ENCODE results near the gene BRD4. TPM values are rescaled to one million over a fixed set of nuclear protein-coding genes. Genes with fewer than 3 reads are reported as not detected.

The BRD4 gene
- total RNA-seq, 2 donors from 2014 or later: 120 to 123 TPM

- ATAC-seq: peak; percentile 14
- Mint-ChIP-seq H3K4me1 (peaks cover 81% of the 10 kb centered on the region), H3K4me3 (peak overlapping the region; percentile 80), H3K27me3 (no peaks in the 10 kb centered on the region), H3K36me3 (ENCODE audit: low read depth) (no peaks in the 10 kb centered on the region), H3K27ac (peak overlapping the region; percentile 72)
- H3K9me3 ChIP-seq (ENCODE audit: control insufficient read depth, low read length, poor library complexity, severe bottlenecking): no peaks in the 10 kb centered on the region
- DNase-seq: no peak
Measured at GRCh38 chr19:15287496-15287895, 44.8 kb downstream of the BRD4 start.

- no peaks in the 10 kb centered on the region for H3K36me3 Mint-ChIP-seq (ENCODE audit: low read depth)
- H3K4me1 Mint-ChIP-seq: peaks cover 80% of the 10 kb centered on the region
- H3K9me3 ChIP-seq (ENCODE audit: control insufficient read depth, low read length, poor library complexity, severe bottlenecking): no peaks in the 10 kb centered on the region
- H3K27me3 Mint-ChIP-seq: no peaks in the 10 kb centered on the region
- DNase-seq (no peak), ATAC-seq (peak; percentile 21)
- peak overlapping the region; percentile 94 for H3K27ac Mint-ChIP-seq
- H3K4me3 Mint-ChIP-seq: no peak overlapping the region
Measured at GRCh38 chr19:15286688-15287365, 45.5 kb downstream of the BRD4 start.

GRCh38 chr19:15285896-15286591 lies 46.3 kb downstream of the BRD4 start:
- no peaks in the 10 kb centered on the region for H3K27me3 Mint-ChIP-seq
- peak overlapping the region; percentile 67 for H3K4me3 Mint-ChIP-seq
- H3K4me1 Mint-ChIP-seq: peaks cover 77% of the 10 kb centered on the region
- peak; percentile 24 for ATAC-seq
- H3K9me3 ChIP-seq (ENCODE audit: control insufficient read depth, low read length, poor library complexity, severe bottlenecking): no peaks in the 10 kb centered on the region
- DNase-seq: no peak
- H3K27ac Mint-ChIP-seq: peak overlapping the region; percentile 94
- no peaks in the 10 kb centered on the region for H3K36me3 Mint-ChIP-seq (ENCODE audit: low read depth)

DNA sequence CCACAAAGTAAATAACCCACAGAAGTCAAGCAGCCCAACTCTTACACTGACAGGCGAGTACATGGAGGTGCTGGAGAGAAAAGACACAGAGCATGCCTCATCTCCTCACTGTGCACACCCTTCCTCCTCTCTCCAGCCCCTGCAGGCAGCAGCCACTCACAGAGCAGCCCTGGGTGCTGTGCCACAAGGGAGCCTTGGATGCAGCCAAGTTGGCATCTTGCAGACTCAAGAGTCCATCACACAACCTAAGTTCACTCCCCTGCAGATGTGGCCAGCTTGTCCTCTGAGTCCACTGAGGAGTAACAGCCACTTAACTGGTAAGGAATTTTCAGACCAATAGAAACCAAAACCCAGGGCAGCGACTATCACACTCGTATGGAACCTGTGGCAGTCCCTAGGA lies 47.4 kb downstream of the BRD4 start:
- DNase-seq: no peak
- Mint-ChIP-seq H3K36me3 (ENCODE audit: low read depth) (no peaks in the 10 kb centered on the region), H3K27me3 (no peaks in the 10 kb centered on the region), H3K27ac (peak overlapping the region; percentile 94), H3K4me1 (peaks cover 76% of the 10 kb centered on the region), H3K4me3 (peak overlapping the region; percentile 80)
- H3K9me3 ChIP-seq (ENCODE audit: control insufficient read depth, low read length, poor library complexity, severe bottlenecking): no peaks in the 10 kb centered on the region
- ATAC-seq: peak; percentile 15

- DNase-seq: no peak
- Mint-ChIP-seq H3K36me3 (ENCODE audit: low read depth) (no peaks in the 10 kb centered on the region), H3K27ac (peak overlapping the region; percentile 94), H3K27me3 (no peaks in the 10 kb centered on the region), H3K4me1 (peaks cover 76% of the 10 kb centered on the region), H3K4me3 (peak overlapping the region; percentile 67)
- H3K9me3 ChIP-seq (ENCODE audit: control insufficient read depth, low read length, poor library complexity, severe bottlenecking): no peaks in the 10 kb centered on the region
- no peak for ATAC-seq
Measured at GRCh38 chr19:15284091-15284490, 48.2 kb downstream of the BRD4 start.

DNA sequence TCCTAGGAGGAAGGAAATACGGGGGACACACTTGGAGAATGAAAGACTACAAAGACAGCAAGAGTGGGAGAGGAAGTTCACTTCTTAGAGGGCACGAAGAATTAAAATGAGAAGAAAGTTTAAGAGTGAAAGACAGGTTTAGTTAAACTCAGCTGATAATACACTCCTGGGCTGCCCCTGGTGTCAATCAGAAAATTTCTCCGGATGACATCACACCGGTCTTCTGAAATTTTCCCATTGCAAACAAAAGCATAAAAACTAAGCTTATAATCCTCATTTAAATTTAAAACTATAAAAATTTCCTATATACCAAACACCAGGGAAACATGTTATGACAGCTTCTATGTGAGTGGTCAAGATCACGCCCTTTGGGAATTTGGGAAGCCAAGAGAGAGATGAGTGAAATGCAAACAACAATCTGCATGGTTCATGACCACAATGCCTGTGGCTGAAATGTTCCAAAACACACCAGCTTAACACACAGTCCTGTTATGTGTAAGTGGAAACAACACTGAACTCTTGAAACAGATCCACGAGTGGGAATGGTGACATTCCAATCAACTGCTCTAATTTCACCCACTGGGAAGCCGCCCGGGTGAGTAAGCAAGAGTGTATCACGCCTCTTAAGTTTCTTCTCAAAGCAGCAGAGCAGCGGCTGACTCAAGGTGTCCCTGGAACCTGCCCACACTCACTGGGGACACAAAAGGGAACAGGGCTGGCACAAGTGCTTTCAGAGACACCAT lies 49.0 kb downstream of the BRD4 start:
- H3K27ac Mint-ChIP-seq: peak overlapping the region; percentile 94
- peaks cover 69% of the 10 kb centered on the region for H3K4me1 Mint-ChIP-seq
- H3K27me3 Mint-ChIP-seq: no peaks in the 10 kb centered on the region
- H3K9me3 ChIP-seq (ENCODE audit: control insufficient read depth, low read length, poor library complexity, severe bottlenecking): no peaks in the 10 kb centered on the region
- peak overlapping the region; percentile 87 for H3K4me3 Mint-ChIP-seq
- DNase-seq (no peak), ATAC-seq (no peak)
- H3K36me3 Mint-ChIP-seq (ENCODE audit: low read depth): no peaks in the 10 kb centered on the region

DNA sequence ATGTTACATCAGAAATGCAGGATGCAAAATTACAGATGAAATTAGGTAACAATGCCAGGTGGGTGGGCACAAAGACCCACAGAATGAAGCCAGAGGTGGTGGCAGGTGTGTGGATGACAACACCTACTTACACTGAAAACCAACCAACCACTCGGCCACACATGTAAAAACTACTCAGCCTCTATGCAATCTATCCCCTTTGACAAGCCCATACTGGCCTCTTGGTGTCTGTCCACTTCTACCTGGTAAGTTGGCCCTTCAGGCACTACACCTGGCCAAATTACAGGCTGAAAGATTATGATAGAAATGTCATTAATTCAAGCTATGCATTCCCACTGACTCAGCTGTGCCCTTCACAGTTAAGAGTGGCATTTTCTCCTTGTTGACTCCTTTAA lies 50.0 kb downstream of the BRD4 start:
- H3K27ac Mint-ChIP-seq: peak overlapping the region; percentile 94
- no peak overlapping the region for H3K4me3 Mint-ChIP-seq
- peaks cover 62% of the 10 kb centered on the region for H3K4me1 Mint-ChIP-seq
- no peak for DNase-seq
- H3K9me3 ChIP-seq (ENCODE audit: control insufficient read depth, low read length, poor library complexity, severe bottlenecking): no peaks in the 10 kb centered on the region
- no peaks in the 10 kb centered on the region for H3K27me3 Mint-ChIP-seq
- no peak for ATAC-seq
- no peaks in the 10 kb centered on the region for H3K36me3 Mint-ChIP-seq (ENCODE audit: low read depth)

DNA sequence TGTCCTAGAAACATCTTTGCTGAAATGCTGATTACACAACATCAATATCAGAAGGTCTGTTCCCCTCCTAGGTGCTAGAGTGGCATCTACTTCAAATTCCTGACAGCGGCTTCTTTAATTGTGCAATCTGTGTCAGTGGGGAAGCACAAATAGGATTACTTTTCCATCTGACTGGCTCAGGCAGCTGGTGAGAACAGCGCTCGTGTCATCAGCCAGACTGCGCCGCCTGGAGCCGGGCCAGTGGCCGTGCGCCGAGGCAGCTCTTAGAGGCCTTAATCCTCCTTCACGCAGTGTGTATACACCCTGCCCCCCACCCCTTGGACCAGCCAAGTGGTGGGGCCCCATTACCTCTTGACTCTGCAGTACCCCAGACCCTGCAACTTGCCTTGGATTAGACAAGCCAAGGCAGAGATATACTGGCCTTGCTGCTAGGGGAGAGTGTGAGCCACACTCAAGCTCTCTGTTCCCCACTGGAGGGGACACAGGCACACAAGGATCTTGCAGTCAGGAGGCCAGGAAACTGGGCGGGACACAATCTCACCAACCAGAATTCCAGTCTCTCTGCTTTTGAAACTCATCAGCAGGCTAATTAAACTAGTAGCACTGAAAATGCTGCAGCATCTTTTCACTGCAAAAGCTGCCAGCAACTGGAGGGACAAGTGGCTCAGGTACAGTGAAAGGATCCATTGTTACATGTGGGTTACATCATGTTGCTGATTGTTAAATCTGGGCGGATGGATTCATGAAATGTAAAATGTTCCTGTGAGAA lies 51.2 kb downstream of the BRD4 start:
- peaks cover 64% of the 10 kb centered on the region for H3K4me1 Mint-ChIP-seq
- H3K9me3 ChIP-seq (ENCODE audit: control insufficient read depth, low read length, poor library complexity, severe bottlenecking): no peaks in the 10 kb centered on the region
- ATAC-seq (no peak), DNase-seq (no peak)
- H3K4me3 Mint-ChIP-seq: peak overlapping the region; percentile 41
- H3K27me3 Mint-ChIP-seq: no peaks in the 10 kb centered on the region
- H3K36me3 Mint-ChIP-seq (ENCODE audit: low read depth): no peaks in the 10 kb centered on the region
- H3K27ac Mint-ChIP-seq: peak overlapping the region; percentile 94

DNA sequence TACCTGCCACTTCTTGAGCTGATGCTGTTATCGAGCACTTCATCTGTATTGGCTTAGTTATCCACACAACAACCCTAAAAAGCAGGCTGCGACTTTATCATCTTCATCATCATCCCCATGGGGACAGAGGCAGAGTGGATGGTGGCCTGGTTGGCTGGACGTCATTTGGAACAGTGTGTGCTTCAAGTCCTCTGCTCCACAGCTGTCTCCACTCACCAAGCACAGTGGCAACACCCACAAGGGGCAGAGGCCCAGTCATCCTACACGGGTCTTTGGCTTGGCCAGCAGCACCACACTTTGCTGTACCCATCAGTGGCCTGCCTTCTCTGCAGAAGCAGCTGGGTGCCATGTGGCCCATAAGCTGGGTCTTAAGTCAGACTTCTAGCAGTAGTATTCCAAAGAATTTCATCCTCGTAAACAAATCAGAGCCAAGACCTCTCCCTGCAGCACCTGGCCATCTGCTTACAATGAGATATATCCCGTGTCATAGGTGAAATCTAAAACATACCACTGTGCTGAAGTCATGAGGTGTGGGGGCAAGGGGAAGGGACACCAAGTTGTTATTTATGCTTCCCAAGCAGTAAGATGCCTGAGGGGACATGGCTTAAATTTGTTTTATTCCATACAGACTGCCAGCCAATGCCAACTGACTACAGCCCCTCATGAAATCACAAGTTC lies 52.2 kb downstream of the BRD4 start:
- ATAC-seq (peak; percentile 9), DNase-seq (no peak)
- no peaks in the 10 kb centered on the region for H3K27me3 Mint-ChIP-seq
- no peaks in the 10 kb centered on the region for H3K9me3 ChIP-seq (ENCODE audit: control insufficient read depth, low read length, poor library complexity, severe bottlenecking)
- peak overlapping the region; percentile 94 for H3K27ac Mint-ChIP-seq
- H3K36me3 Mint-ChIP-seq (ENCODE audit: low read depth): no peaks in the 10 kb centered on the region
- H3K4me1 Mint-ChIP-seq: peaks cover 64% of the 10 kb centered on the region
- peak overlapping the region; percentile 75 for H3K4me3 Mint-ChIP-seq

DNA sequence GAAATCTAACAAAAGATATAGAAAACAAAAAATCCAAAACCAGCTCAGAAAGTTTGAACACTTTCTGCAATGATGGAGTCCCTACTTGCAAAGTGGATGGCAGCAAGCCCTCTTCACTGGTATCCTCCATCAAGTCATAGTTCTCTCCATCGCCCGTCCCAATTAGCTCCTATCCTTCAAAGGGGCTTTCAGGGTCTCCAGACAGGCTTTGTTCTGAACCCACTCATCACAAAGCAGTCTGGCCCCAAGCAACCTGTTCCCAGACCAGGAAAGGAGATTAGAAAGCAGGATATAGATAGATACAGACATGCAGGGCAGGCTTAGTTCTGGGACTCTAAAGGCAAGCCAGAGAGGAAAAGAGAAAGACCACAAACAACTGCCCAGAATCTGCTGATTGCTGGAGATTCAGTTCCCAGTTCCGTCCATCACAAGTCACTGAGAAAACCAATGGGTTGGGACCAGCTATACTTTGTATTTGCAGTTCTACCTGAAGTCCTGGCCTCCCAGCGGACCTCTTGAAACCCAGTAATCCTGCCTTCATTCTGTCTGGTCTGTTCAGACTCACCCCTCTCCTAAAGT lies 52.9 kb downstream of the BRD4 start:
- Mint-ChIP-seq H3K27me3 (no peaks in the 10 kb centered on the region), H3K4me3 (no peak overlapping the region), H3K27ac (peak overlapping the region; percentile 94), H3K36me3 (ENCODE audit: low read depth) (no peaks in the 10 kb centered on the region), H3K4me1 (peaks cover 56% of the 10 kb centered on the region)
- ATAC-seq: peak; percentile 9
- H3K9me3 ChIP-seq (ENCODE audit: control insufficient read depth, low read length, poor library complexity, severe bottlenecking): no peaks in the 10 kb centered on the region
- DNase-seq: no peak

DNA sequence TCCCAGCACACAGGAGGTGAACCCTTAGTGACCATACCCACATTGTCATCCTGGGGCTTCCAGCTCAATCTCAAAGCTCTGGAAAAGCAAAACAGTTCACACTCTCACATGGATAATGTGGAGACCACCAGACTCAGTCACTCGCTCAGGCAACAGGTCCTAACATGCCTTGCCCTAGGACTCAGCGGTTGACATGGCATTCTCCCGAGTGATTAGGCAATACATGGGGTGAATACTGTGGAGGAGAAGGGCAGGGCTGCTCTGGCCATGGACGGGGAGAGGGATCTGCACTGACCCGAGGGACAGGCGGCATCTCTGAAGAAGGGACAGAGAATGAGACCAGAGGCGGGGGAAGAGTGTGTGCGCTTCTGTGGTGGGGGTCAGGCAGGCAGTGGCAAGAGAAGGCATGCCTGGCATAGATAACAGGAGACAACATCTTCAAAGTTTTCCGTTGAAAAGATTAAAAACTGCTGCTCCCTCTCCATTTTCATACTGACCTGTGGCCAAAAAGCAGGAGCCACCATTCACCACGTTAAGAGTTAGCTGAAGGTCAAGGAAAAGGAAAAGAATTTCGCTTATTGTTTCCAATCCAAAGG lies 55.6 kb downstream of the BRD4 start:
- Mint-ChIP-seq H3K4me3 (no peak overlapping the region), H3K36me3 (ENCODE audit: low read depth) (peaks cover 4% of the 10 kb centered on the region), H3K27ac (peak overlapping the region; percentile 19), H3K27me3 (no peaks in the 10 kb centered on the region), H3K4me1 (peaks cover 40% of the 10 kb centered on the region)
- no peaks in the 10 kb centered on the region for H3K9me3 ChIP-seq (ENCODE audit: control insufficient read depth, low read length, poor library complexity, severe bottlenecking)
- DNase-seq (no peak), ATAC-seq (no peak)

DNA sequence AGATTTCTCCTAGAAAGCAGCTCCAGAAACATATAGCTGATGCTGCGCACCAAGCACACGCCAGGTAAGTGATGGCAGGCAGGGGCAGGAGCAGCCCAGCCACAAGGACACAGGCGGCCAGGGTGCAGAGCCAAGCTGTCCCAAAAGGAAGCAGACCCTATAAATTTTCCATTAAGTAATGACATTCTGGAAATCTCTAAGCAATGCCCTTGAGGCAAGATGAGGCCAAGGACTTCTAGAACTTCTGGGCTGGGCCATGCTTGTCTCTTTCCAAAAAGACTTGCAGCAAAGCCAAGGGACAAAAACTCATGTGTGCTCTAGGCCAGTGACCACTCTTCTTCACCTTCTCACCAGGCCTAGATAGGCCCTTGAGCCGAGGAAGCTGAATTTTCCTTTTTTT lies 57.9 kb downstream of the BRD4 start:
- peak overlapping the region; percentile 84 for H3K27ac Mint-ChIP-seq
- peaks cover 11% of the 10 kb centered on the region for H3K36me3 Mint-ChIP-seq (ENCODE audit: low read depth)
- ATAC-seq (no peak), DNase-seq (no peak)
- no peak overlapping the region for H3K4me3 Mint-ChIP-seq
- H3K27me3 Mint-ChIP-seq: no peaks in the 10 kb centered on the region
- H3K4me1 Mint-ChIP-seq: peaks cover 39% of the 10 kb centered on the region
- H3K9me3 ChIP-seq (ENCODE audit: control insufficient read depth, low read length, poor library complexity, severe bottlenecking): no peaks in the 10 kb centered on the region

Measured in T-helper 17 cell (primary cell).